GM12891 (cell line): ENCODE results near the gene DMXL1.

Experiments
- PAX5 ChIP-seq: IDR thresholded peaks from 2 replicates; pipeline ENCODE4 v1.6.1; 2011; ENCODE audit warnings: low read length, moderate library complexity, mild to moderate bottlenecking; ENCODE audit not compliant: insufficient read depth, severe bottlenecking
- POLR2A ChIP-seq: IDR thresholded peaks from 2 replicates; pipeline ENCODE4 v1.6.1; 2011; ENCODE audit warnings: low read depth, low read length, control low read depth
- POU2F2 ChIP-seq: IDR thresholded peaks from 2 replicates; pipeline ENCODE4 v1.6.1; 2011; ENCODE audit warnings: low read depth, mild to moderate bottlenecking, control low read depth, low read length, moderate library complexity

DNA sequence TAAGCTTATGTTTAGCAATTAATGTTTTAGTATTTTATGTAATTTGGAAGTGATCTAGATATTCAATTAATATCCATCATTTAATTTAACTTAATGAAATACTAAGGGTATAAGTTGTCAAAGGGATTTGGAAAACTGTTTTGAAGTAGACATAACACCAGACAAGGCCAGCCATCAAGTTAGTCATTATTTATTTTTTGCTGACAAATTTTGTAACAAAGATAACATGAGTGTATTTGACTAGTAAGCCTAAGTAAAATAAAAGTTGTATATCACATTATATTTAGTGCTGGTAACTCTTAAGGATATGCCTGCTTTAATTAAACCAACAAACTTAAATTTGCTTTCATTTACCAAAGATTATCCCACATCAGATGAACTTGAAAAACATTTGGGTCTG, 159.1 kb downstream of the DMXL1 start:
- no peak for TF ChIP-seq POLR2A
- TF ChIP-seq PAX5 = no peak
- no peak for TF ChIP-seq POU2F2
